NCI-H460 (cell line): ENCODE measurements around the gene CACNA1I. TPM values are rescaled to one million over a fixed set of nuclear protein-coding genes. Genes with fewer than 3 reads are reported as not detected.

Experiments
- DNase-seq: peaks from one replicate; pipeline ENCODE4 v3.0.0-alpha.2; 2016; ENCODE audit warnings: low read depth; ENCODE audit errors: extremely low read depth
- total RNA-seq: library from RNA; depleted of rRNA; stranded (reverse); fragments of >200 nt; shearing (Covaris generic); gene quantifications from 2 replicates; pipeline ENCODE4 v1.2.3, GENCODE V29; 2014

Gene CACNA1I
- total RNA-seq, 1 experiment from 2014 or later = 0.05 TPM

DNA sequence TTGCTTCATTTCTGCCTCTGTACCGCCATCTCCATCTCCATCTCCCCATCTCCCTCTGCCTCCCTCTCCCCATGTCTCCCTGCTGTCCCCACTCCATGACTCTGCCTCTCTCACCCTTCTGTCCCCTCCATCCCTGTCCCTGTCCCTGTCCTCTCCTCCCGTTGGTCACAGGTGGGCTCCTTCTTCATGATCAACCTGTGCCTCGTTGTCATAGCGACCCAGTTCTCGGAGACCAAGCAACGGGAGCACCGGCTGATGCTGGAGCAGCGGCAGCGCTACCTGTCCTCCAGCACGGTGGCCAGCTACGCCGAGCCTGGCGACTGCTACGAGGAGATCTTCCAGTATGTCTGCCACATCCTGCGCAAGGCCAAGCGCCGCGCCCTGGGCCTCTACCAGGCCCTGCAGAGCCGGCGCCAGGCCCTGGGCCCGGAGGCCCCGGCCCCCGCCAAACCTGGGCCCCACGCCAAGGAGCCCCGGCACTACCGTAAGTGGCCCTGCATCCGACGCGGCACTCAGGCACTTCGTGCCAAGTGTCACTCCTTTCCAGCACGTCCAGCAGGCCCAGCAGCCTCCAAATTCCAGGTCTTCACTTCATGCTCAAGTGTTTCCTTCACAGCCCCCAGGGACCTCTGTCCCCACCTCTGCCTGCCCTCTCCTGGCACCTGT is 76.0 kb downstream of the CACNA1I start:
- DNase-seq = no peak

DNA sequence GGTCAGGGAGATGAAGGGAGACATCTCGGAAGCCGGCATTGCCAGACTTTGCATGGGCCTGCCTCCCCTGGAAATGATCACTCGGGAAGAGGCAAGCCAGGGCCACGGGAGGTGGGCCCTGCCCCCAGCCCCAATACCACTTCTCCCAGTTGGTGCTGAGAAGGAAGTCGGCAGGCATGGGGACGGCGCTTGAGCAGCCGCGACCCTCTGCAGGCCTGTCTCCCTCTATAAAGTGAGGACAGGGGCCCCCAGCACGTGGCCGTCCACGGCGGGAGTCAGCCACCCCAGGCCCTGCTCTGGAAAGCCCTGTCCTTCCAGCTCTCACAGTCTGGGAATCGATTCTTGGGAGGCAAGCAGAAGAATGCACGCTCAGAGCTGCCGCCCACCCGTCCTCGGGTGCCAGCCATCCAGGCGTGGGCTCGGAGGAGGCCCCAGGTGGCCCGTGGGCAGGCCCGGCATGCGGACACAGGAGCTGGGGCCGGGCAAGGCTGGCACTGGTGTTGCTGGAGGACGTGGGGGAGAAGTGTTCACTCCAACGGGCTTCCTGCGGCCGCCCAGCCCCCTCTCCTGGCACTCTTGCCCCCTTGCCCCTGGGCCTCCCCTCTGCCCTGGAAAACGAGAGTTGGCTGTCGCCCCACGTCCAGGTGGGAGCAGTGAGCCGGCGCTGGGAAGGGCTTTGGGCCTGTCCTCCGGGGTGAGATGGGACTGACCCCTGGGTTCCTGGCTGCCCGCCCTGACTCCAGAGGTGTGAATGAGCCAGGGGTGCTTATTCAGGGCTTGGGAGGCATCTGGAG is 77.5 kb downstream of the CACNA1I start:
- no peak for DNase-seq

DNA sequence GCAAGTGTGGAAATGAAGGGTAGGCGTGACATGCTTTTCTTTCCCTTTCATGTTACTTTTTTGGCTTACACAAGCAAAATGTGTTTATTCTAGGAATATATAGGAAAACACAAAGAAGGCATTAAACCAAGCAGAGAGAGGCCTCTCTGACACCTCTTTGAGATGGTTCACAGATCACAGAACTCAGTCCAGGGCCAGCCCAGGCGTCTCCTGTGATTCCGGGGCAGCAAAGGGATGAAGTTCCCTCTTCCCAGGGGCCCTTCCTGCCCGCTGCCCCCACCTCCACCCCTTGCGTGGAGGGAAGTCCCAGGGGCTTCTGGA is 78.0 kb downstream of the CACNA1I start:
- DNase-seq = no peak

DNA sequence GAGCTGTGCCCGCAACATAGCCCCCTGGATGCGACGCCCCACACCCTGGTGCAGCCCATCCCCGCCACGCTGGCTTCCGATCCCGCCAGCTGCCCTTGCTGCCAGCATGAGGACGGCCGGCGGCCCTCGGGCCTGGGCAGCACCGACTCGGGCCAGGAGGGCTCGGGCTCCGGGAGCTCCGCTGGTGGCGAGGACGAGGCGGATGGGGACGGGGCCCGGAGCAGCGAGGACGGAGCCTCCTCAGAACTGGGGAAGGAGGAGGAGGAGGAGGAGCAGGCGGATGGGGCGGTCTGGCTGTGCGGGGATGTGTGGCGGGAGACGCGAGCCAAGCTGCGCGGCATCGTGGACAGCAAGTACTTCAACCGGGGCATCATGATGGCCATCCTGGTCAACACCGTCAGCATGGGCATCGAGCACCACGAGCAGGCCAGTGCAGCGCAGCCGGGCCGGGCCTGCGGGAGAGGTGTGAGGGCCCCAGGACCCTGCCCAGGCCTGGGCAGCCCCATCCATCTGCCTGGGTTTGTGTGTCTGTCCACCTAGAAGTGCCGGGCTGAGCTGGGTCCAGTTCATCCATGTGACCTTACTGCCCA is 79.0 kb downstream of the CACNA1I start:
- DNase-seq = no peak

DNA sequence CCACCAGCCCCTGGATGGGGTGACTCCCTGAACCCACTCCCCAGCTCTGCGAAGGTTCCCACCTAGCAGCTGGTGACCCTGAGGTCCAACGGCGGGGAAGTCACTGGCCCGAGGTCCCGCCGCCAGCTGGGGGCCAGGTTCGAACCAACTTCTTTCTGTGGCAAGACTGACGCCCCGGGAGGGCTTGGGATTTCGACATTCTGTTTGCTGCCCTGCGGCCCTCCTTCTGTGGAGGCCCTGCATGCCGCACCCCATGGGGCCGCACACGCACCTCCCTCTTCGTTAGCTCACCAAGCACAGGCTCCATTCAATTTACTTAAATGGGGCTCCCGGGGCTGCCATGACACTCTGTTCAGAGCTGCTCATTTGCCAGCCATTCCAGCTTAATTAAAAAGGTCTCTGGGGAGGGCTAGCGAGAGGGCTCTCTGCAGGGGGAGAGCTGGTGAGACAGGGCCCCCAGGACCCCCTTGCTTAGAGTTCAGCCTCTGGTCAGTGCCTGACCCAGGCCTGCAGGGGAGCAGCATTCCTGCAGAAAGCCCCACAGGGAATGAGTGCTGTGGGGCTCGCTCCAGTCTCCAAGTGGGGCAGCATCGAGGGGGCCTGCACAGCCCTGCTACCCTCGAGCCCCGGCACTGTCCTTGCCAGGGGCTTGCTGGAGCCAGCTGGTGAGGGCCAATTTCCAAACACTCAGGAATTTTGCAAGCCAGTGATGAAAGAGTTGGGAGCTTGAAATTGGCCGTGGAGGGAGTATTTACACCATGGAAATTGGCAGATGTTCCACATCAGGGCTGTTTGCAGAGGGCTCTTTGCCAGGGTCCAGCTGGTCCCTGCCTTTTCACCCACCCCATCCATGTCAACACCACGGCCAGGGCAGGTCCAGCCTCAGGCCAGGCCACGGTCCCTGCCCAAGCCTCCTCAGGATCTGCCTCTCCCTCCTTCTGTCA is 80.8 kb downstream of the CACNA1I start:
- no peak for DNase-seq

DNA sequence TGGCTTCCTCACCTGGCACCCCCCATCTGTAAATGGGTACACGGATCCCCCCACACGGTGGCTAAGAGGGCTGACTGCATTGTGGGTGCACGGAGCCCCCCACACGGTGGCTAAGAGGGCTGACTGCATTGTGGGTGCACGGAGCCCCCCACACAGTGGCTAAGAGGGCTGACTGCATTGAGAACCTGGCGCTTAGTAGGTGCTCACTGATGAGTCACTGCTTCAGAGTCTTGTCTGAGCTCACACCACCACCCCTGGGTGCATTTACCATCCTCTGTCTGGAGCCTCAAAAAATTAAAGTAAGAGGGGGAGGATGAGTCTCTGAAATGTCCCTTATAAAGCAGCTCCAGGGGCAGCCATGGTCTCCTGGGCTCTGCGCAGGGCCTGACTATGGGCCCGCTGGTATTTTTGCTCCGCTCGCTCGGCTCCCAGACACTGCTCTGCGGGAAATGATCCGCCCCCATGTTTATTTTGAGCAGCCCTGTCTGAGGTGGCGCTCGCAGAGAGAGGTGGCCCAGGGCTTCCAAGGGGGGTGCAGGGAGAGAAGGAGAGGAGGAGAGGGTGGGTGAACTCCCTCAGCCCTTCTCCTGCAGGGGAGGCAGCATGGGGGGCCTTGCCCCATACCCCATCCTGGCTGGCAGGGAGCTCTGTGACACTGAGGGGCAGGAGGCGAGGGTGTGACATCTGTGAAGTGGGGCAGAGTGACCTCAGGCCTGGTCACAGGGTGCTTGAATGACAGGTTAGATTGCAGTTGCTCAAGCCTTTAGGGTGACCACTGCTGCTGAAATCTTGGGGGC is 82.6 kb downstream of the CACNA1I start:
- no peak for DNase-seq

DNA sequence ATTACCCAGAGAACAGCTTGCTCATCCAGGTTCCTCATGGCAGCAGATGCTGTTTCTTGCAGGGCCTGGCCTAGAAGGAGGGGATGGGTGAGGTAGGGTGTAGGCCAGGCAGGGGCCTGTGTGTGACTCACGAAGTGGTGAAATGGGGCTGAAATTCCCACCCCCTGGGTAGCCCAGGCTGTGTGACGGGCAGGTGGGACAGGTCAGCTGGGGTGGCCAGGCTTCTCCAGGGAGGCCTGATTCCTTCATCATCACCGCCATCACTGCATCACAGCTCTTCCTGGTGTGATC is 83.2 kb downstream of the CACNA1I start:
- DNase-seq = no peak

DNA sequence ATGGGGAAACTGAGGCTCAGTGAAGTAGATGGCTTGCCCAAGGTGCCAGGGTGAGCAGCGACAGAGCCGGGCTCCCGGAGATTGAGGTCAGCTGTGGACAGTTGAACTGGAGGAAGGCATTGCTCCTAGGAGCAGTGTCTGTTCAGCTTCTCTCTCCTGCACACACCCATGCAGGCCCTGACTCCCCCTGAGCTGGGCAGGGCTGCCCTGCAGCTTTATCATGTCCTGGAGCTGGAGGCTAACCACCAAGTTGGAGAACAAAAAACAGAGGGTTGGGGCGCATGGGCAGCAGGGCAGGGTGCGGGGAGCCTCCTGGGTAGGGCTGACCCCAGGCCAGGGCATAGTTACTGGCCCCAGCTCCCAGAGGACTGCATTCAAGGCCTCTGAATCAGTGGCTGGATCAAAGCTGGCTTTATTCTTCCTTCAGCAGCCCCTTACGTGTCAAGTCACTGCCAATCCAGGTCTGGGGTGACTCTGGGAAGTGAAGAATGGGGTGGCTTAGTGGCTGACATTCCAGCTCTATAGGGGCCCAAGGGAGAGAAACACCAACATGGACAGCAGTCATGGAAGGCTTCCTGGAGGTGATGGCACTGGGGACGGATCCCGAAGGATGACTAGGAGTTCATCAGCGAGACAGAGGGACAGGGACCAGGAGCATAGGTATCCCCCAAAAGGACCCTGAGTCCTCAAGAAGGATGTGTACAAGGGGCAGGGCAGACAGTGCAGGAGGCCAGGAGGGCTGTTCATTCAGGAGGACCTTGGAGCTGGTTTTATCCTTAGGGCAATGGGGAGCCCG is 83.8 kb downstream of the CACNA1I start:
- no peak for DNase-seq

DNA sequence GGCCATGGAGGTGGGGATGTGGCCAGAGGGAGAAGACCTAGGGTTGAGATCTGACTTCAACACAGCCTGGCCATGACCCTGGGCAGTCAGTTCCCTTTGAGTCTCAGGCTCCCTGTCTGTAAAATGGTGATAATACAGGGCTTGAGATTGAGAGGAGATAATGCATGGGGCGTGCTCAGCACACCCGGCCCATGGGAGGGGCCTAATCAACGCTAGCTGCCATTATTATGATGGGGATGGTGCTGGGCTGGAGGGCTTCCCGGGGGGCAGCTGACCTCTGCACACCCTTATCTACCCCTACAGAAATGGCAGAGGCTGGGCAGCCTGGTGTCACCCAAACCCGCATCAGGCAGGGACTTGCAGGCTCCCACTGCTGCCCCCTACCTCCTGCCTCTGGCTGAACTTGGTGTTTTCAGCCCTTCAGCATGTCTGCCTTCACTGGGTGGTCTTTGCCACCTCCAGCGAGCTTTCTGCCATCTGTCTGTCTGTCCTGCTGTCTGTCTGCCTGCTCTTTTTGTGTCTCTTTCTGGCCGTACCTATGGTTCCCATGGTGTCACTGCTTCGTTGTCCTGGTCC is 84.5 kb downstream of the CACNA1I start:
- no peak for DNase-seq

DNA sequence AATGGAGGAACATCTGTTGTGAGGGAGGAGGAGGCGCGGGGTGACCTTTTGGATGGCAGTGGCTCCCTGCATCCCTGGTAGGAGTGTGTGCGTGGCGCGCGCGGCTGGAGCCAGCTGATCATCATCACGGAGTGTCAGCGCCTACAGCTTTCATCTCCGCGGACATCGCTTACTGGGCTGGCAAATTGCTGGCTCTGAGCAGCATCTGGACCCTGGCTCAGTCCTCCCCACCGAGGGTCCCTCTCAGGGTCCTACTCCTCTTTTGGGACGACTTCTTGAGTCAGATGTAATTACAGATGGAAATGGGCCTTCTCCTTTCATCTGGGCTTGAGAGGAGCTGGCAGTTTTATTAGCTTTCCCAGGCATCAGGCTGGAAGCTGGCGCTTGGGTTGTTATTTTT is 85.3 kb downstream of the CACNA1I start:
- DNase-seq = no peak

DNA sequence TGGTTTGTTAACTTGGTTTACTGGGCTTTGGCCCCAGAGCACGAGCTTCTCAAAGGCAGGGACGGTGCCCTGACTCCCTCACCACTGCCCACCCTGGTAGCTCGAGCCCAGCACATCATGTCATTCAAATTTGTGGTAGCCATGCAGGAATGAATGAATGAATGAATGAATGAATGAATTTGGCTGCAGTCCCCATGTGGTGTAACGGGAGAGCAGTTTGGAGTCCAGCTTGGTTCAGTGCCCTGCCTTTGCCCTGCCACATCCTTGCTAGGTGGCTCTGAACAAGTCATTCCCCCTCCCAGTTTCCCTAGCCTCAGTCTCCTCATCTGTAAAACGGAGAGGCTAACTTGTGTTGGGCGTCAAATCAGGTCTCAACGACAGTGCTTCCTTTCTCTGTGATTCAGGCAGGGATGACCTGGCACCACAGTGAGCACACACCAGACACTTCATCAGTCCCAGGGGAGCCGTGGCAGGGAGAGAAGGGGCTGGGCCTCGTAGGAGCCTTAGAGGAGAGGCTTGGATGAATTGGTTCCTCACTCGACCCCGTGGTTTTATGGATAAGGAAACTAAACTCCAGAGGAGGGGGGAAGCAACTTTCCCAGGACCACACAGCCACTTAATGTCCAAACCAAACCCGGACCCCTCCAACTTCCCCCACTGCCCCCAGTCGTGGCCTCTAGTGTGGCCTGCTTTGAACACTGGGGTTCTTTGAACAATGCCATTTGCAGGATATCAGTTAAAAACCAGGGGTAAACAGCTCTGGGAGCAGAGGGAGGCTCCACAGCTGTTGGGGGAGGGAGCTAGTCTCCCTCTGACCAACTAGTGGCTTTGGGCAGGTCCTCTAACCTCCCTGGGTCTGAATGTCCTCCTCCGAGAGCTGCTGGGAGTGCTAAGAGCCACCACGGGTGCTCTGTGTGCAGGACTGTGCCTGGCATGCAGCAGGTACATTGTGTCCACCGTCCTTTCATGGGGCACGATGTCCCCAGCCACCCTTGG is 86.2 kb downstream of the CACNA1I start:
- DNase-seq = no peak

DNA sequence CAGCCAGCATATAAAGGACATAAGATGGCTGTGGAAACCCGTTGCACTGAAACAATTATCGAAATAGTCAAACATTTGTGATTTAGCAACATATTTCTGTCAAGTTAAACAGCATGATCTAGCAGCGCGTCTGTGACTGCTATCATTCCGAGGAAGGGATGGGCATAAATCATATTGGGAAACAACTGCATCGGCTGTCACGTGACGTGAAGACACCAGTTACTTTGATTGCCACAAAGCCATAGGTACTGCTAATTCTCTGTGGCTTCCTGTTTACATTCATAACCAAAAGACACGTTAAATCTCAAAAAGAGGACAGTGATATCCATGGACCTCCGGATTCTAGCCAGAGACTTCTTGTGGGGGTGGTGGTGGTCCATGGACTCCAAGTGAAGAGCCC is 87.8 kb downstream of the CACNA1I start:
- no peak for DNase-seq

DNA sequence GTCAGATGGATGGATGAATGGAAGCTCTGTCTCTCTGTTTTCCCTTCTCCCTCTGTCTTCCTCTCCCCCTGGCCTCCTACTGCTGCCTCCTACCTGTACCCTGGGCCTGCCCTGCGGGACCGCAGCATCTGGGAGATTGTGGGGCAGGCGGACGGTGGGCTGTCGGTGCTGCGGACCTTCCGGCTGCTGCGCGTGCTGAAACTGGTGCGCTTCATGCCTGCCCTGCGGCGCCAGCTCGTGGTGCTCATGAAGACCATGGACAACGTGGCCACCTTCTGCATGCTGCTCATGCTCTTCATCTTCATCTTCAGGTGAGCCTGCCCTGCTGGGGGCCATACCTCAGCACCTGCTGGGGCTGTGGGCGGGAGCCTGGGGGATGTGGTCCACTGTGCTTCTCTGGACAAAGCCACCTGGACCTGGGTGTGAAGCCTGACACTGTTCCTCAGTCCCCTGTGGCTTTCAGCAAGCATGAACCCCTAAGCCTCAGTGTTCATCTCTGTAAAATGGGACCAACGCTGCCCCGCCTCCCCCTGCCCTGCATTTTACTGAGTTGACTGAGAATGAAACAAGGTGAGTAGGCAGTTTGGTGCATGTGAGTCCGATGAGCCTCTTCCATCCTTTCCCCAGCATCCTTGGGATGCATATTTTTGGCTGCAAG is 88.4 kb downstream of the CACNA1I start:
- DNase-seq = no peak

DNA sequence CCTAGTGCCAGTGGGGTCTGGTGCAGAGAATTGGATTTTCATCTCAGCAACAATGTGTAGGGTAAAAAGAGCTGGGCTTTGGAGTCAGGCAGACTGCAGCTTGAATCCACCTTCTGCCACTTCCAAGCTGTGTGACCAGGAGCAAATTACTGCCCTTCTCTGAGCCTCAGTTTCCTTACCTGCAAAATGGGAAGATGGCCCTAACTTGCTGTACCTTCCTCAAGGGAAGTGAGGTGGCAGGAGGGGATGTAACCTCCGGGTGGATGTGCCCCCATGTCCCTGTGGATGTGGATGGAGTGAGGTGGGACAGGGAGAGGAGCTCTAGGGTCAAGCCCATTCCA is 90.9 kb downstream of the CACNA1I start:
- no peak for DNase-seq

DNA sequence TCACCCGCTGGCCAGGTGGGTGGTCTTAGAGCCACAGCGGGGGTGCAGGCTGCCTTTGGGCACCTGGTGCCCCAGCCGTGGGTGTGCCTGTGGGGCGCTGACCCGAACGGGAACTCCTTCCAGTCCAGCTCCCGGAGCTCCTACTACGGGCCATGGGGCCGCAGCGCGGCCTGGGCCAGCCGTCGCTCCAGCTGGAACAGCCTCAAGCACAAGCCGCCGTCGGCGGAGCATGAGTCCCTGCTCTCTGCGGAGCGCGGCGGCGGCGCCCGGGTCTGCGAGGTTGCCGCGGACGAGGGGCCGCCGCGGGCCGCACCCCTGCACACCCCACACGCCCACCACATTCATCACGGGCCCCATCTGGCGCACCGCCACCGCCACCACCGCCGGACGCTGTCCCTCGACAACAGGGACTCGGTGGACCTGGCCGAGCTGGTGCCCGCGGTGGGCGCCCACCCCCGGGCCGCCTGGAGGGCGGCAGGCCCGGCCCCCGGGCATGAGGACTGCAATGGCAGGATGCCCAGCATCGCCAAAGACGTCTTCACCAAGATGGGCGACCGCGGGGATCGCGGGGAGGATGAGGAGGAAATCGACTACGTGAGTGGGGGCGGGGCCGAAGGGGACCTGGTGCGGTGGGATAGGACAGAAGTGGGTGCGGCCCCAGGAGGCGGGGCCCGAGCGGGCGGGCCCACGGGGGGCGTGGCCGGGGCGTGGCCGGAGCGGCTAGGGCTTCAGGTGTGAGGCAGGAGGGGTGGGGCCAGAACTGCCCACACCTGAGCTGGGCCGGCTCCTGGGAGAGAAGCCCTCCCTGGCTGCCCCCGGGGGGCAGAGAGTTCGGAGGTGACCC is 91.5 kb downstream of the CACNA1I start:
- DNase-seq = no peak

DNA sequence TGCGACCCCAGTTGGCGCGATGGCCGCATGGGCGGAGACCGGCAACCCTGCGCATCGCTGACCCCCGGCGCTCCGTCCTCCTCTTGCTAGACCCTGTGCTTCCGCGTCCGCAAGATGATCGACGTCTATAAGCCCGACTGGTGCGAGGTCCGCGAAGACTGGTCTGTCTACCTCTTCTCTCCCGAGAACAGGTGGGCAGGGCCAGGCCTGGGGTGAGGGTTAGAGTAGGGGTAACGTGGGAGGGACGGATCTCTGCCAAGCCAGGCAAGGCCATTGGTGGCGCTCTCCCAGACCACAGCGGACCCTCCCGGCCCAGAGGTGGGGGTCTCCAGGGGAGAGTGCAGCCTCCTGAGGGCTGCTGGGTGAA is 92.1 kb downstream of the CACNA1I start:
- no peak for DNase-seq

DNA sequence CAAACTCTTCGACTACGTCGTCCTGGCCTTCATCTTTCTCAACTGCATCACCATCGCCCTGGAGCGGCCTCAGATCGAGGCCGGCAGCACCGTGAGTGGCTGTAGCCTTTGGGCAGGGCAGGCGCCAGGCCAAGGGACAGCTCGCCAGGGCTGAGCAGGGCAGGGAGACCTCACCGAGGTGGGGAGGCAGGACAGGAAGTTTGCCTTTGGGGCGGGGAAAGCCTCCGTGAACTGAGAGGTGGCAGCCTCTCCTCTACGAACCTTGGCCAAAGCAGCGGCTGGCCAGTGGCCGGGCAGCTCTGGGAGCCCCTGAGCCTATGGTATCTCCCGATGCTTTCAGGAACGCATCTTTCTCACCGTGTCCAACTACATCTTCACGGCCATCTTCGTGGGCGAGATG is 93.2 kb downstream of the CACNA1I start:
- no peak for DNase-seq
